ENCODE measurements around the gene CTRB1.

- TF ChIP-seq NFRKB (IDR thresholded peaks at IDR 0.05) (no peak), FOXM1 (IDR thresholded peaks at IDR 0.05; ENCODE audit: borderline replicate concordance) (no peak), TARDBP (IDR thresholded peaks at IDR 0.05) (no peak), SP1 (IDR thresholded peaks at IDR 0.05) (no peak), BHLHE40 (IDR thresholded peaks at IDR 0.05; ENCODE audit: borderline replicate concordance) (no peak), CTBP1 (IDR thresholded peaks at IDR 0.05; ENCODE audit: borderline replicate concordance) (no peak), ELF4 (IDR thresholded peaks at IDR 0.05) (no peak), SUZ12 (IDR thresholded peaks at IDR 0.05) (no peak), HDGF (IDR thresholded peaks at IDR 0.05; ENCODE audit: borderline replicate concordance) (no peak), ARNT (IDR thresholded peaks at IDR 0.05) (no peak), FOXA1 (IDR thresholded peaks at IDR 0.05) (no peak), ZNF384 (IDR thresholded peaks at IDR 0.05) (no peak), LEF1 (IDR thresholded peaks at IDR 0.05; ENCODE audit: borderline replicate concordance) (no peak), L3MBTL2 (conservative IDR thresholded peaks at IDR 0.05) (no peak)
These were observed 35.6 kb downstream of the CTRB1 start for GRCh38 chr16:75254359-75254837.

Measured in HEK293T (cell line).